Psoas muscle (tissue), 8 donors: ENCODE measurements around the gene CRISPLD2. TPM values are rescaled to one million over a fixed set of nuclear protein-coding genes. Genes with fewer than 3 reads are reported as not detected.

Source experiments
- ATAC-seq, 4 donors: fragments of 200-7000 bp; cut with Tn5 transposase; one replicate each; pipeline ENCODE4 v1.9.1; 2020; ENCODE audit warnings: moderate library complexity in 3 of 4, mild to moderate bottlenecking in 2 of 4
- DNase-seq, 2 donors: peaks; one replicate each; pipeline ENCODE4 v3.0.0-alpha.2; 2020
- H3K27ac ChIP-seq: fragments of 200-600 bp; one replicate; pipeline ENCODE4 v1.8.0; 2022
- H3K27me3 ChIP-seq, 3 donors: fragments of 200-600 bp in 1 of 3; one replicate each; pipeline versions ENCODE4 v1.6.1 to v1.8.0; 2013 to 2022; ENCODE audit warnings: low read length in 2 of 3, mild to moderate bottlenecking in 2 of 3, moderate library complexity in 1 of 3; ENCODE audit not compliant: insufficient read depth in 3 of 3
- H3K36me3 ChIP-seq, 2 donors: fragments of 200-600 bp in 1 of 2; one replicate each; pipeline versions ENCODE4 v1.6.1 to v1.8.0; 2013 to 2022; ENCODE audit warnings: low read depth in 1 of 2, mild to moderate bottlenecking in 1 of 2, moderate library complexity in 1 of 2; ENCODE audit not compliant: insufficient read depth in 1 of 2
- H3K4me1 ChIP-seq: fragments of 200-600 bp; one replicate; pipeline ENCODE4 v1.8.0; 2022
- H3K4me3 ChIP-seq: fragments of 200-600 bp; one replicate; pipeline ENCODE4 v1.8.0; 2022; ENCODE audit warnings: mild to moderate bottlenecking
- H3K9me3 ChIP-seq: fragments of 200-600 bp; one replicate; pipeline ENCODE4 v1.8.0; 2022
- CTCF ChIP-seq: fragments of 200-600 bp; IDR thresholded peaks from one replicate; pipeline ENCODE4 v1.8.0; 2022; ENCODE audit warnings: antibody characterized with exemption
- WGBS, 3 donors: extraction: QIAGEN DNeasy Blood & Tissue Kit; methylation state at CpG; one replicate each; pipeline versions ENCODE4 v1.1.6 to v1.1.7; 2013; 5-methylcytosine and 5-hydroxymethylcytosine counted together
- intact Hi-C, 2 donors: fragments of 100-400 bp; cut with DNase I; formaldehyde crosslinking; loops; one replicate each; pipeline versions ENCODE4 v1.11.0 to v1.14.2; 2022
- polyA plus RNA-seq, 3 donors: library from polyadenylated mRNA; stranded (reverse); fragments of 200-250 nt; gene quantifications; one replicate each; pipeline ENCODE4 v1.2.3, GENCODE V29; 2013
- total RNA-seq, 4 donors: library from RNA; stranded (reverse); fragmentation: NEBNext Ultra II Directional in 2 of 4; extraction: Animal tissue kit (Norgen Biotek cat#: 25700) in 2 of 4; gene quantifications; one replicate each; pipeline versions ENCODE4 v1.2.1 to v1.2.4, GENCODE V29; 2021 to 2023
- donor health status: healthy with polysubstance abuse.
- donor health status: DM: no; HTN: no; CAD: no; lungs with moderate emphysema.
- donor health status: Bipolar disorder and iron deficiency.
- donor health status: healthy.
- donor health status: DM: yes; HTN: yes; CAD: no.
- donor health status: DM: no; HTN: no; CAD: no.
- donor health status: DM: no; HTN: no; CAD: no.
- donor health status: DM: yes; HTN: yes; CAD: no.

The CRISPLD2 gene
- total and polyA plus RNA-seq, 7 donors: 7.1 to 28.6 (median 11.5) TPM

DNA sequence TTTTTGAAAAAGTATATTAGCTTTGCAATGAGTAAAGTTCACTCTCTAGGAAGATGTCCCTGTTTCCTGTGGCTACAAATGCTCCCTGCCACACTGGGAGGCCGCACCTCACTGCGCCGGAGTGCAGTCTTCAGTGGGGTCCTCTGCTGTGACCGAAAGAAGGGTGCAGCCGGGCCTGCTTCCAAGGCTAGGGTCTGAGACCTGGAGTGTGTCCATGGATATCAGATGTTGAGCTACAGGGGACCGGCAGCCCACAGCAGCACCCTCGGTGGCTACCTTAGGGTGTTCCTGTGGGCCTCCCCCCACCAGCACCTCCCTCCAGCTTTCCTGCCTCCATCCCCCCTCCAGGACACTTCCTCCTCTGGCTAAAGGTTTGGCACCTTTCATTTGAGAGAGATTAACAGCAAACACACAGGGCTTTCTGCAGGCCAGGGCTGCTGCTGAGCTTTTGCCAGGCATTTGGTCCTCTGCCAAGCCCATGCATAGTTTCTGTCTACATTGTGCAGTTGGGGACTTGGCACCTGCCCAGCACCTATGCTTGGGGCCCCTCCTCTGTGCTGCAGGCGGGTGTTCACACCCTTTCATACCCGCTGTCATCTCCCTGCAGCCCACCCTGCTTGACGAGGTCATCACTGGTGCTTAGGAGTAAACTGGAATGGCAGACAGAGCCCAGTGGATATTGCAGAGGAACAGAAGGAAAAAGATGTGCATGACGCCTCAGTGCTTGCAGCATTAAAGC lies 33.8 kb upstream of the CRISPLD2 start:
- no peak for TF ChIP-seq CTCF
- intact Hi-C loops: no loop called here
- Histone ChIP-seq H3K36me3 (no peaks in the 10 kb centered on the region), H3K4me3 (no peak overlapping the region), H3K4me1 (no peaks in the 10 kb centered on the region), H3K27me3 (no peaks in the 10 kb centered on the region), H3K27ac (no peak overlapping the region), H3K9me3 (no peaks in the 10 kb centered on the region)
- 68 to 80% (median 73%) methylated on average over 11 of the region's 11 CpGs for WGBS, 3 donors
- DNase-seq: no peak
- peak in 1 of 4 donors; percentile 9 for ATAC-seq

- TF ChIP-seq CTCF: no peak
- intact Hi-C loops: no loop called here
- no peak overlapping the region for H3K4me3 ChIP-seq
- H3K9me3 ChIP-seq: no peaks in the 10 kb centered on the region
- no peak for DNase-seq
- H3K36me3 ChIP-seq: no peaks in the 10 kb centered on the region
- no peaks in the 10 kb centered on the region for H3K4me1 ChIP-seq
- no peaks in the 10 kb centered on the region for H3K27me3 ChIP-seq
- H3K27ac ChIP-seq: no peak overlapping the region
- ATAC-seq: no peak
- WGBS, 3 donors: 66 to 78% (median 74%) methylated on average over 13 of the region's 13 CpGs
These were observed 33.1 kb upstream of the CRISPLD2 start for GRCh38 chr16:84786605-84787262.

- 67 to 74% (median 72%) methylated on average over 5 of the region's 5 CpGs for WGBS, 3 donors
- no peak overlapping the region for H3K27ac ChIP-seq
- no peaks in the 10 kb centered on the region for H3K27me3 ChIP-seq
- no peaks in the 10 kb centered on the region for H3K4me1 ChIP-seq
- H3K9me3 ChIP-seq: no peaks in the 10 kb centered on the region
- DNase-seq: no peak
- no peak for ATAC-seq
- no peak overlapping the region for H3K4me3 ChIP-seq
- intact Hi-C loops: no loop called here
- no peaks in the 10 kb centered on the region for H3K36me3 ChIP-seq
- no peak for TF ChIP-seq CTCF
These were observed 32.5 kb upstream of the CRISPLD2 start for GRCh38 chr16:84787263-84787622.

GRCh38 chr16:84788920-84789391 lies 30.8 kb upstream of the CRISPLD2 start:
- no peak for TF ChIP-seq CTCF
- 91 to 95% (median 94%) methylated on average over 22 of the region's 22 CpGs for WGBS, 3 donors
- Histone ChIP-seq H3K4me1 (no peaks in the 10 kb centered on the region), H3K9me3 (no peaks in the 10 kb centered on the region), H3K36me3 (no peaks in the 10 kb centered on the region), H3K4me3 (no peak overlapping the region), H3K27me3 (no peaks in the 10 kb centered on the region), H3K27ac (no peak overlapping the region)
- intact Hi-C loops: no loop called here
- ATAC-seq: no peak
- no peak for DNase-seq
